ENCODE measurements around the gene TRIM26.
A peak's percentile ranks its signal among the peaks of the same experiment; 100 is the strongest.

The TRIM26 gene

DNA sequence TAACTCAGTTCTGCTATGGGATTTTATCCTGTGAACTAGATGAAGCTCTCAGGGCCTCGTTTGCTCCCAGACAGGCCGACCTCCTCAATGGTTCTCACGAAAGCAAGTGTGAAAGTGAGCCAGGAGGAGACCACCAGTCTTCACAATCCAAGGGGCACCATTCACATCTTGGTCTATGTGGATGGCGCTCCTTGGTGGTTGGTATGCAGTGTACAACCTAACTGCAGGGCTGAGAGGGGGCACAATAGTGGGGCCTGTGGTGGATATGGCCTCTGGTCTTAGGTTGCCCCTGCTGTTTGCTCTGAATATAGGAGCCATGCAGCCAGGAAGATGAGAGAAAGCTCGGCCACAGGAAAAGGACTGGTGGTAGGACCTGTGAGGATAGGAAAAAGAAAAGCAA lies 24.7 kb downstream of the TRIM26 start:
- no peaks in the 10 kb centered on the region for H3K27me3 ChIP-seq (ENCODE audit: insufficient read depth, low read length, poor library complexity)
- ATAC-seq (ENCODE audit: insufficient read depth, low read depth) (no peak), DNase-seq (no peak)
- no peak for TF ChIP-seq EZH2 (IDR thresholded peaks at IDR 0.05; ENCODE audit: borderline replicate concordance, low read depth, low read length, severe bottlenecking)
- TF ChIP-seq, protein P1, sequence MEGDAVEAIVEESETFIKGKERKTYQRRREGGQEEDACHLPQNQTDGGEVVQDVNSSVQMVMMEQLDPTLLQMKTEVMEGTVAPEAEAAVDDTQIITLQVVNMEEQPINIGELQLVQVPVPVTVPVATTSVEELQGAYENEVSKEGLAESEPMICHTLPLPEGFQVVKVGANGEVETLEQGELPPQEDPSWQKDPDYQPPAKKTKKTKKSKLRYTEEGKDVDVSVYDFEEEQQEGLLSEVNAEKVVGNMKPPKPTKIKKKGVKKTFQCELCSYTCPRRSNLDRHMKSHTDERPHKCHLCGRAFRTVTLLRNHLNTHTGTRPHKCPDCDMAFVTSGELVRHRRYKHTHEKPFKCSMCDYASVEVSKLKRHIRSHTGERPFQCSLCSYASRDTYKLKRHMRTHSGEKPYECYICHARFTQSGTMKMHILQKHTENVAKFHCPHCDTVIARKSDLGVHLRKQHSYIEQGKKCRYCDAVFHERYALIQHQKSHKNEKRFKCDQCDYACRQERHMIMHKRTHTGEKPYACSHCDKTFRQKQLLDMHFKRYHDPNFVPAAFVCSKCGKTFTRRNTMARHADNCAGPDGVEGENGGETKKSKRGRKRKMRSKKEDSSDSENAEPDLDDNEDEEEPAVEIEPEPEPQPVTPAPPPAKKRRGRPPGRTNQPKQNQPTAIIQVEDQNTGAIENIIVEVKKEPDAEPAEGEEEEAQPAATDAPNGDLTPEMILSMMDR (IDR thresholded peaks at IDR 0.05; ENCODE audit: borderline replicate concordance, extremely low read depth, low read length, poor library complexity, severe bottlenecking), result no peak
- H3K27ac ChIP-seq (ENCODE audit: low read length), result no peak overlapping the region
- no peaks in the 10 kb centered on the region for H3K79me2 ChIP-seq (ENCODE audit: insufficient read depth, low read length)
- H3K9me3 ChIP-seq (ENCODE audit: insufficient read depth, low read length, severe bottlenecking), result no peaks in the 10 kb centered on the region
- H3K4me2 ChIP-seq (ENCODE audit: insufficient read depth, low read length), result no peak overlapping the region
- H3K9ac ChIP-seq (ENCODE audit: low read depth, low read length), result no peak overlapping the region
- no peak overlapping the region for H2AFZ ChIP-seq (ENCODE audit: low read depth, low read length)
- H4K20me1 ChIP-seq (ENCODE audit: insufficient read depth, low read length), result no peaks in the 10 kb centered on the region
- no peak overlapping the region for H3K4me3 ChIP-seq (ENCODE audit: low read depth in 1 of 2, low read length in 2 of 2)
- no peaks in the 10 kb centered on the region for H3K4me1 ChIP-seq (ENCODE audit: insufficient read depth, low read length)
- peaks cover 77% of the 10 kb centered on the region for H3K36me3 ChIP-seq (ENCODE audit: insufficient read depth, low read length)

DNA sequence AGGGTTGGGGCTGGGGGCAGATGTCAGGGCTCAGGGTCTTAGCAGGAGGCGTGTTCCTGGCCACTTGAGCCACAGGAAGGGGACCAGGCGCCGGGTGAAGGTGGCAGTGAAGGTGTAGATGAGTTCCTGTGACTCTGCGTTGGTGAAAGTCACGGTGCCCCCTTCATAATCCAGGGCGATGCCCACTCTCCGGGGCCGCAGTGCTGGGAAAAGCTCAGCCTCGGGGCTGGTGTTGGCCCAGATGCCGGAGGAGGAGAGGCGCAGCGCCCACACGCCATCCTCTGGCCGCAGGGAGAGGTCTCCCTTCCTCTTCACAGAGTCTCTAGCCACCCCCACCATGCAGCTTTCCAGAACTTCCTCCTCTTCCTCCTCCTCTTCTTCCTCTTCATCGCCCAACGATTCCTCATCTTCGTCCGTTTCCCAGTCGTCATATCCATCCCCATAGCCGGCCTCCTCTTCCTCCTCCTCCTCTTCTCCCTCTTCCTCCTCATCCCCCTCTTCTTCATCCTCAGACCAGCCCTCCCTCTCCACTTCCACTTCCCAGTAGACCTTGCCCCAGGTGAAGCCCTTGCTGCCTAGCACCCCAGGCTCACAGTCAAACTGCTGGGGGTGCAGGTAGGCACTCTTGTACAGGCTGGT lies 27.2 kb downstream of the TRIM26 start:
- peaks cover 59% of the 10 kb centered on the region for H3K36me3 ChIP-seq (ENCODE audit: insufficient read depth, low read length)

DNA sequence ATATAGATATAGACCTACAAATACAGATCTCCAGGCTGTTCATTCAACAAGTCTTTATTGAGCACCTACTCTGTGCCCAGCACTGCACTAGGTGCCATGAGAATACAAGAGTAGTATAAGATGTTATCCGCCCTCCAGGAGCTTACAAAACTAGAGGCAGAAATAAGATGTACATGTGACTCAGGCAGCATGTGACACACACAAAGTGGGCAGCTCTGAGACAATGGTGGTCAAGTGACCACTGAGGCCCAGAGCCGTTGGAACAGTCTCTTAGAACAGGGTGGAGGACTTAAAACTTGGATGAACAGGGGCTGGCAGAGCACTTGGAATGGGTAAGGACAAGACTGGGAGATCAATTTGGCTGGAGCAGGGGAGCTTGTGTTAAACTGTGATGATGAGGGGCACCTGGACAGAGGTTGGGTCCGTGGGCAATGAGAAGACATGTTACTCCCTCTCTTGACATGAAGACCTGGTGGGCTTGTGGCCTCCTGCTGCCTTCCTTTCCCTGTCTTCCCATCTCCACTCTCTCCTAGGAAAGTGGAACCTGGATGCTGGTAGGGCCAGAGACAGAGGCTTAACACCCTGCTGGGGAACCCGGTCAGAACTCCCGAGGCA lies 28.7 kb downstream of the TRIM26 start:
- ATAC-seq (ENCODE audit: insufficient read depth, low read depth), result peak; percentile 35; the same call in 1 of the 3 replicates
- no peaks in the 10 kb centered on the region for H3K27me3 ChIP-seq (ENCODE audit: insufficient read depth, low read length, poor library complexity)
- no peak overlapping the region for H3K9ac ChIP-seq (ENCODE audit: low read depth, low read length)
- H3K9me3 ChIP-seq (ENCODE audit: insufficient read depth, low read length, severe bottlenecking), result peaks cover 4% of the 10 kb centered on the region
- H3K36me3 ChIP-seq (ENCODE audit: insufficient read depth, low read length), result peaks cover 45% of the 10 kb centered on the region
- H3K4me1 ChIP-seq (ENCODE audit: insufficient read depth, low read length), result no peaks in the 10 kb centered on the region
- H3K79me2 ChIP-seq (ENCODE audit: insufficient read depth, low read length), result no peaks in the 10 kb centered on the region
- DNase-seq, result no peak
- TF ChIP-seq EZH2 (IDR thresholded peaks at IDR 0.05; ENCODE audit: borderline replicate concordance, low read depth, low read length, severe bottlenecking), result no peak
- TF ChIP-seq, protein P1 (IDR thresholded peaks at IDR 0.05; ENCODE audit: borderline replicate concordance, extremely low read depth, low read length, poor library complexity, severe bottlenecking), result no peak
- H4K20me1 ChIP-seq (ENCODE audit: insufficient read depth, low read length), result no peaks in the 10 kb centered on the region
- no peak overlapping the region for H3K4me3 ChIP-seq (ENCODE audit: low read depth in 1 of 2, low read length in 2 of 2)
- no peak overlapping the region for H2AFZ ChIP-seq (ENCODE audit: low read depth, low read length)
- no peak overlapping the region for H3K4me2 ChIP-seq (ENCODE audit: insufficient read depth, low read length)
- H3K27ac ChIP-seq (ENCODE audit: low read length), result no peak overlapping the region

More for the DNA sequence above, 27.2 kb downstream of the TRIM26 start:
- Histone ChIP-seq H3K79me2 (ENCODE audit: insufficient read depth, low read length) (no peaks in the 10 kb centered on the region), H3K4me1 (ENCODE audit: insufficient read depth, low read length) (no peaks in the 10 kb centered on the region), H3K9me3 (ENCODE audit: insufficient read depth, low read length, severe bottlenecking) (no peaks in the 10 kb centered on the region), H2AFZ (ENCODE audit: low read depth, low read length) (no peak overlapping the region), H4K20me1 (ENCODE audit: insufficient read depth, low read length) (no peaks in the 10 kb centered on the region), H3K4me3 (ENCODE audit: low read depth in 1 of 2, low read length in 2 of 2) (no peak overlapping the region), H3K27ac (ENCODE audit: low read length) (no peak overlapping the region), H3K4me2 (ENCODE audit: insufficient read depth, low read length) (no peak overlapping the region), H3K27me3 (ENCODE audit: insufficient read depth, low read length, poor library complexity) (no peaks in the 10 kb centered on the region), H3K9ac (ENCODE audit: low read depth, low read length) (no peak overlapping the region)
- ATAC-seq (ENCODE audit: insufficient read depth, low read depth), result no peak
- TF ChIP-seq, protein P1 (IDR thresholded peaks at IDR 0.05; ENCODE audit: borderline replicate concordance, extremely low read depth, low read length, poor library complexity, severe bottlenecking), result no peak
- TF ChIP-seq EZH2 (IDR thresholded peaks at IDR 0.05; ENCODE audit: borderline replicate concordance, low read depth, low read length, severe bottlenecking), result no peak
- no peak for DNase-seq

Measured in DND-41 (cell line).